GM18499 (cell line): ENCODE measurements around the gene HIF1A.
A peak's percentile ranks its signal among the peaks of the same experiment; 100 is the strongest.
"Not testable (repeated sequence)": the region's sequence is repeated elsewhere in the genome, so short reads cannot be mapped to it uniquely, and the experiment has no call there.

Experiments
- ATAC-seq: cut with Tn5 transposase; IDR thresholded peaks from one replicate; pipeline ENCODE4 v1.9.1; 2021; ENCODE audit warnings: moderate number of reproducible peaks; ENCODE audit not compliant: insufficient read depth, unreplicated experiment

HIF1A gene

GRCh38 chr14:61742371-61742770 is 47.1 kb downstream of the HIF1A start:
- ATAC-seq, result no peak

- no peak for ATAC-seq
Measured at GRCh38 chr14:61744238-61744637, 48.9 kb downstream of the HIF1A start.

GRCh38 chr14:61746346-61746745 is 51.0 kb downstream of the HIF1A start:
- not testable (repeated sequence) for ATAC-seq

GRCh38 chr14:61746881-61747280 is 51.6 kb downstream of the HIF1A start:
- no peak for ATAC-seq

GRCh38 chr14:61747342-61747741 is 52.0 kb downstream of the HIF1A start:
- ATAC-seq, result no peak

- ATAC-seq, result no peak
Measured at GRCh38 chr14:61749264-61749663, 54.0 kb downstream of the HIF1A start.

- ATAC-seq, result no peak
Measured at GRCh38 chr14:61749867-61750266, 54.6 kb downstream of the HIF1A start.

- ATAC-seq, result peak; percentile 77
Measured at GRCh38 chr14:61750708-61751474, 55.6 kb downstream of the HIF1A start.

- ATAC-seq, result no peak
Measured at GRCh38 chr14:61751475-61751989, 56.2 kb downstream of the HIF1A start.

GRCh38 chr14:61752626-61753025 is 57.3 kb downstream of the HIF1A start:
- ATAC-seq, result peak; percentile 50

- no peak for ATAC-seq
Measured at GRCh38 chr14:61753631-61754030, 58.3 kb downstream of the HIF1A start.

GRCh38 chr14:61754627-61755381 is 59.5 kb downstream of the HIF1A start:
- no peak for ATAC-seq

- ATAC-seq, result not testable (repeated sequence)
Measured at GRCh38 chr14:61755382-61755742, 60.0 kb downstream of the HIF1A start.

- no peak for ATAC-seq
Measured at GRCh38 chr14:61756135-61756534, 60.8 kb downstream of the HIF1A start.

GRCh38 chr14:61759878-61760277 is 64.6 kb downstream of the HIF1A start:
- ATAC-seq, result no peak

GRCh38 chr14:61761557-61761956 is 66.2 kb downstream of the HIF1A start:
- ATAC-seq, result no peak

GRCh38 chr14:61761959-61762786 is 66.9 kb downstream of the HIF1A start, which contains the start of gene SNAPC1:
Gene SNAPC1 (plus strand): TSS chr14:61762420. CDS start chr14:61762461, 41 bp downstream.
- ATAC-seq, result peak; percentile 74

- no peak for ATAC-seq
Measured at GRCh38 chr14:61764342-61765122, 69.2 kb downstream of the HIF1A start.

- no peak for ATAC-seq
Measured at GRCh38 chr14:61765225-61765943, 70.1 kb downstream of the HIF1A start.
